Upper lobe of left lung (tissue), 6 donors: ENCODE results near the gene SERPINB1. TPM values are rescaled to one million over a fixed set of nuclear protein-coding genes. Genes with fewer than 3 reads are reported as not detected.

ENCODE experiments used
- ATAC-seq, 2 donors: fragments of 200-7000 bp; cut with Tn5 transposase; one replicate each; pipeline ENCODE4 v1.9.1; 2022; ENCODE audit warnings: mild to moderate bottlenecking in 2 of 2, moderate library complexity in 2 of 2; ENCODE audit not compliant: low FRiP score in 2 of 2
- DNase-seq, 2 donors: peaks; one replicate each; pipeline ENCODE4 v3.0.0-alpha.2; 2019 to 2020
- H3K27ac ChIP-seq, 4 donors: fragments of 200-600 bp; sonication (generic); one replicate each; pipeline ENCODE4 v1.5.1; 2016 to 2019
- H3K27me3 ChIP-seq, 4 donors: fragments of 200-600 bp; sonication (generic); one replicate each; pipeline ENCODE4 v1.5.1; 2017 to 2019
- H3K36me3 ChIP-seq, 4 donors: fragments of 200-600 bp; sonication (generic); one replicate each; pipeline ENCODE4 v1.5.1; 2016 to 2019
- H3K4me1 ChIP-seq, 4 donors: fragments of 200-600 bp; sonication (generic); one replicate each; pipeline ENCODE4 v1.5.1; 2018 to 2019
- H3K4me3 ChIP-seq, 4 donors: fragments of 200-600 bp; sonication (generic); one replicate each; pipeline ENCODE4 v1.5.1; 2017 to 2019; ENCODE audit warnings: mild to moderate bottlenecking in 2 of 4, moderate library complexity in 1 of 4
- H3K9me3 ChIP-seq, 4 donors: fragments of 200-600 bp; sonication (generic); one replicate each; pipeline ENCODE4 v1.5.1; 2018 to 2019
- EP300 ChIP-seq, 4 donors: sonication (generic); formaldehyde crosslinking; IDR thresholded peaks; one replicate each; pipeline ENCODE4 v1.5.1; 2017; ENCODE audit warnings: antibody characterized with exemption in 4 of 4, control low read depth in 2 of 4
- POLR2A ChIP-seq, 4 donors: fragments of 450-650 bp; IDR thresholded peaks; one replicate each; pipeline ENCODE4 v1.5.1; 2016 to 2017; ENCODE audit warnings: antibody characterized with exemption in 4 of 4, mild to moderate bottlenecking in 2 of 4
- POLR2AphosphoS5 ChIP-seq, 2 donors: sonication (generic); formaldehyde crosslinking; IDR thresholded peaks; one replicate each; pipeline ENCODE4 v1.5.1; 2017; ENCODE audit warnings: antibody characterized with exemption in 2 of 2
- WGBS, 2 donors: methylation state at CpG; one replicate each; pipeline ENCODE4 v1.1.5; 2017 to 2018; 5-methylcytosine and 5-hydroxymethylcytosine counted together
- total RNA-seq, 6 donors: library from RNA; depleted of rRNA in 4 of 6; stranded (reverse); fragments of >200 nt in 4 of 6; gene quantifications; one replicate each; pipeline versions ENCODE4 v1.1.0 to v1.2.1, GENCODE V29; 2016 to 2021
- TF ChIP-seq, protein P1 (sequence below), 6 experiments: fragments of 450-650 bp in 4 of 6; fragments of 200-600 bp in 2 of 6; sonication (generic) in 2 of 6; IDR thresholded peaks; one replicate each; pipeline ENCODE4 v1.5.1; 2016 to 2019; ENCODE audit warnings: antibody characterized with exemption in 6 of 6
- donor health status: DM: no; HTN: no; CAD: no; lungs with moderate emphysema.
- donor health status: DM: no; HTN: yes; CAD: no; lungs with severe emphysema.

SERPINB1 gene
- total RNA-seq, 6 donors from 2014 or later, result 56.6 to 184 (median 102) TPM

DNA sequence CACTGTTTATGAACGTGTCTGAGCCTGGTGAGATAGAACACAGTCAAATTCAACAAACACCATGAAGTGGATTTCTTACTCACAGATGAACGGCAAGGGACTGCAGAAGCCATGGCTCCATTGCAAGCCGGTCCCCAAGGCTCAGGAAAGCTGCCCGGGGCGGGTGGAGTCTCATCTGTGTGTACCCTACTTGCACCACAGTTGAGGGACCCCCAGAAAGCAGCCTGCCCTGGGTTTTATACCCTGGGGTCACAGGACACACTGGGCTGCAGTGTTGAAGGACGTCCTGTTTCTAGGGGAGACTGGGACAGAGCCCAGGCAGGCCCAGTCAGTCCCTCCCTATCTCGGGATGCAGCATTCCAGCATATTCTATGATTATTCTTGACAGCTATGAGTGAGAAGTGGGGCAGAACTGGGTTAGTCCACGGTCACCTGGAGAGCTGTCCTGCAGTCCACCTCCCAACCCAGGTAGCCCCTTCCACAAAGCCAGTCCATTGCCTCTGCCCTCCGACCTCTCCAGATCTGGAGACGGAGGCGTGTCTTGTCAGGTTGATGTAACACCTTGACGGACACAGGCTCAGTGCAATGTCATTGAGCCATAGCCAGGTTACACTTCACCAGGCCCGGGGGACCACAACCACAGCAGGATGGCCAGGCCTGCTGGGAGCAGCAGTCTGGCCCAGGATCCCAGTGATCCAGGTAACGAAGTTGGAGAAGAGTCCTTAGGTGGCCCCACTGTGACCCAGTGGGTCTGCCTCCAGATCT lies 40.9 kb downstream of the SERPINB1 start:
- ATAC-seq (no peak), DNase-seq (no peak)
- 84 to 92% methylated on average over 5 to 14 of the region's 14 CpGs for WGBS, 2 donors
- H3K36me3 ChIP-seq, result no peaks in the 10 kb centered on the region
- TF ChIP-seq POLR2A (IDR thresholded peaks at IDR 0.05) (no peak), EP300 (IDR thresholded peaks at IDR 0.05) (no peak), POLR2AphosphoS5 (IDR thresholded peaks at IDR 0.05) (no peak)
- TF ChIP-seq, protein P1, sequence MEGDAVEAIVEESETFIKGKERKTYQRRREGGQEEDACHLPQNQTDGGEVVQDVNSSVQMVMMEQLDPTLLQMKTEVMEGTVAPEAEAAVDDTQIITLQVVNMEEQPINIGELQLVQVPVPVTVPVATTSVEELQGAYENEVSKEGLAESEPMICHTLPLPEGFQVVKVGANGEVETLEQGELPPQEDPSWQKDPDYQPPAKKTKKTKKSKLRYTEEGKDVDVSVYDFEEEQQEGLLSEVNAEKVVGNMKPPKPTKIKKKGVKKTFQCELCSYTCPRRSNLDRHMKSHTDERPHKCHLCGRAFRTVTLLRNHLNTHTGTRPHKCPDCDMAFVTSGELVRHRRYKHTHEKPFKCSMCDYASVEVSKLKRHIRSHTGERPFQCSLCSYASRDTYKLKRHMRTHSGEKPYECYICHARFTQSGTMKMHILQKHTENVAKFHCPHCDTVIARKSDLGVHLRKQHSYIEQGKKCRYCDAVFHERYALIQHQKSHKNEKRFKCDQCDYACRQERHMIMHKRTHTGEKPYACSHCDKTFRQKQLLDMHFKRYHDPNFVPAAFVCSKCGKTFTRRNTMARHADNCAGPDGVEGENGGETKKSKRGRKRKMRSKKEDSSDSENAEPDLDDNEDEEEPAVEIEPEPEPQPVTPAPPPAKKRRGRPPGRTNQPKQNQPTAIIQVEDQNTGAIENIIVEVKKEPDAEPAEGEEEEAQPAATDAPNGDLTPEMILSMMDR (IDR thresholded peaks at IDR 0.05), result no peak
- H3K27me3 ChIP-seq, result no peaks in the 10 kb centered on the region
- no peaks in the 10 kb centered on the region for H3K9me3 ChIP-seq
- peaks cover 13 to 47% (median 27%) of the 10 kb centered on the region in 4 donors for H3K4me1 ChIP-seq
- no peak overlapping the region for H3K27ac ChIP-seq
- no peak overlapping the region for H3K4me3 ChIP-seq

DNA sequence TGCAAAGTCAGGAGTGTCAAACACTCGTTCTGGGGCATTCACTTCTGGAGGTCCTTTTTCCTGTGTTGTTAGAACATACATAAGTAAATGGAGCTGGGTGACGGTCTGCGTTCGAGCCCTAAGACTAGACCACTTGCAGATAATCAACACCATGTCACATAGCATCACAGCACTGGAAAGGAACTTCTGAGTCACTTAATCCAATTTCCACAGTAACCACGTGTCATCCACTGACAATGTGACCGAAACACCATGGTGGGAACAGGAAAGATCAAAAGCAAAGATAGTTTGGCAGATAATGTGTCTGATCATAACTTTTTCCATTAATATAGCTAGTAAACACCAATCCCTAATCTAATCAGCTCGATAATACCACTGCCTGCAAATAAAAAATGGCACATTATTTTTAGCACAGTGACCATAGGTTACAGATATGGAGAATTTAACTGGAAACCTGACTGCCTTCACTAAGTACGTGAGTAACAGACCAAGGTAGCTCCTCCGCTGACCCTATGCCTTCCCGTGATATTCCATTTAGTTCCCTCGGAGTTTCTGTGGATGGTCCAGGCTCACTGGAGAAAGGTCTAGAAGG lies 41.6 kb downstream of the SERPINB1 start:
- DNase-seq (no peak), ATAC-seq (no peak)
- Histone ChIP-seq H3K27me3 (no peaks in the 10 kb centered on the region), H3K4me1 (peaks cover 13 to 47% (median 28%) of the 10 kb centered on the region in 4 donors), H3K36me3 (no peaks in the 10 kb centered on the region), H3K27ac (peak overlapping the region in 1 of 4 donors; percentile 21), H3K9me3 (no peaks in the 10 kb centered on the region), H3K4me3 (no peak overlapping the region)
- TF ChIP-seq, protein P1 (IDR thresholded peaks at IDR 0.05), result no peak
- TF ChIP-seq POLR2AphosphoS5 (IDR thresholded peaks at IDR 0.05), result peak in 1 of 2 donors; percentile 30
- TF ChIP-seq EP300 (IDR thresholded peaks at IDR 0.05), result peak in 2 of 4 donors; percentile 39 to 63
- TF ChIP-seq POLR2A (IDR thresholded peaks at IDR 0.05), result no peak
- 65 to 67% methylated on average over 11 of the region's 11 CpGs for WGBS, 2 donors

DNA sequence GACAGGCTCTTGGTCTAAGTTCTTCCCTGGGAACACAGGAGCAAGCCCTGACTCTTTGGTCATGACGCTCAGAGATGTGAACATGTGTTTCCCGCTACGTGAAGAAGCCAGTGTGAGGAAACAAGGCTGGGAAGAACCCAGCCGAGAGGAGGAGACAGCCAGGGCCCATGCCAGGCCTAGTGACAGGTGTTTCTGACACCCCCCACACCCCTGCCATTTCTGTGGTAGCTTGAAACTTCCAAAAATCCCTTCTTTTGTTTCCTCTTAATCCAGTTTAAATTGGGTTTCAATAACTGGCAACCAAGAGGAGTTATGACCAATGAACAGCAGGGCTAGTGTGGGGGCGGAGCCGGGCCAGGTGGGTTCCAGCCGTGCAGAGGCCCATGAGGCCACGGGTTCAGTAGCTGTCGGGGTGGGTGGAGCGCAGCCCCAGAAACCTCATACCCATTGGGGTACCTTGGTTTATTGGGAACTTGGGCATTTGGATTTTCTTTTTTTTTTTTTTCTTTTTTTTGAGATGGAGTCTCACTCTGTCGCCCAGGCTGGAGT lies 43.0 kb downstream of the SERPINB1 start:
- peak in 1 of 2 donors; percentile 48 for DNase-seq
- H3K27ac ChIP-seq, result peak overlapping the region in 2 of 4 donors; percentile 50 to 85
- 77 to 80% methylated on average over 11 of the region's 11 CpGs for WGBS, 2 donors
- H3K4me1 ChIP-seq, result peaks cover 18 to 49% (median 30%) of the 10 kb centered on the region in 4 donors
- no peaks in the 10 kb centered on the region for H3K27me3 ChIP-seq
- TF ChIP-seq EP300 (IDR thresholded peaks at IDR 0.05) (no peak), POLR2AphosphoS5 (IDR thresholded peaks at IDR 0.05) (no peak), POLR2A (IDR thresholded peaks at IDR 0.05) (no peak)
- TF ChIP-seq, protein P1 (IDR thresholded peaks at IDR 0.05), result no peak
- no peak overlapping the region for H3K4me3 ChIP-seq
- H3K36me3 ChIP-seq, result no peaks in the 10 kb centered on the region
- ATAC-seq, result no peak
- no peaks in the 10 kb centered on the region for H3K9me3 ChIP-seq

DNA sequence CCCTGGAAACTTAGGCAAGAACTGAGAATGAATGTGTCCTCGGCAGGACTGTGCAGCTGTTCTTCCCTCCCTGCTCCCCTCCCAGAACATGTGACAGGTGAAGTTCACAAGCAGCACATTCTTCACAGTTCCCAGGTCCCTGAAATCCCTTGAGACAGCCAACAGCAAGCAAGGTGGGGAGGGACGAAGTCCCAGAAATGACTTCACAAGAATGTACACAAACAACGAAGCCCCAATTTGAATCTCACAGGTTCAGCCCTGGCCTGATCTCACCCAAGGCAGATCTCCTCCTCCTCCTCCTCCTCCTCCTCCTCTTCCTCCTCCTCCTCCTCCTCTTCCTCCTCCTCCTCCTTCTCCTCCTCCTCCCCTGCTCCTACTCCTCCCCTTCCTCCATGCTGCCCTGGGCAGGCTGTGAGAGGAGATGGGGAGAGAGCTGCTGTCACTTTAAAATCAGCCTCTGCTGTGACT lies 44.1 kb downstream of the SERPINB1 start:
- Histone ChIP-seq H3K36me3 (no peaks in the 10 kb centered on the region), H3K4me3 (no peak overlapping the region), H3K4me1 (peaks cover 29 to 59% (median 39%) of the 10 kb centered on the region in 4 donors), H3K9me3 (no peaks in the 10 kb centered on the region), H3K27me3 (no peaks in the 10 kb centered on the region), H3K27ac (peak overlapping the region; percentile 23 to 85 (median 58))
- TF ChIP-seq EP300 (IDR thresholded peaks at IDR 0.05) (no peak), POLR2A (IDR thresholded peaks at IDR 0.05) (no peak), POLR2AphosphoS5 (IDR thresholded peaks at IDR 0.05) (no peak)
- TF ChIP-seq, protein P1 (IDR thresholded peaks at IDR 0.05), result no peak
- DNase-seq (peak in 1 of 2 donors; percentile 49), ATAC-seq (peak in 1 of 2 donors; percentile 35)
- 17 to 25% methylated on average over 2 to 3 of the region's 3 CpGs for WGBS, 2 donors
